ENCODE measurements around the gene RREB1. TPM values are rescaled to one million over a fixed set of nuclear protein-coding genes. Genes with fewer than 3 reads are reported as not detected.

The RREB1 gene
- polyA plus RNA-seq, 1 donor from 2014 or later = not detected

DNA sequence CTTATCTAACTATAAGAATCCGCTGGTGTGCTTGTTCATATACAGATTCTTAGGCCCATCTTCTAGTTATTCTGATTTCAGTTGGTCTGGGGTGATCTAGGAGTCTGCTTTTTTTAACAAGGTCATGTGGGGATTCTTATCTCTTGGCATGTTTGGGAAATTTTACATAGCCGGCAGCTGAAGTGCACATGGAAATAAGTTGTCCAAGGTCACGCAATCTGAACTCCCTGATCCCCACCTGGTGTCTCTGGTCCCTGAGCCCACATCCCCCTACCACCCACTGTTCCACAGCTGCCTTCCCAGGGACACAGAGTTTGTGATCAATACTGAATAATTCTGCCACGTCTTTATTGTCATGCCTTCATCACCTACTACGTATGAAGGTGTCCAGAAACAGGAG is 114.4 kb downstream of the RREB1 start:
- no peaks in the 10 kb centered on the region for H4K20me1 ChIP-seq (ENCODE audit: insufficient read depth)
- TF ChIP-seq, protein P1, sequence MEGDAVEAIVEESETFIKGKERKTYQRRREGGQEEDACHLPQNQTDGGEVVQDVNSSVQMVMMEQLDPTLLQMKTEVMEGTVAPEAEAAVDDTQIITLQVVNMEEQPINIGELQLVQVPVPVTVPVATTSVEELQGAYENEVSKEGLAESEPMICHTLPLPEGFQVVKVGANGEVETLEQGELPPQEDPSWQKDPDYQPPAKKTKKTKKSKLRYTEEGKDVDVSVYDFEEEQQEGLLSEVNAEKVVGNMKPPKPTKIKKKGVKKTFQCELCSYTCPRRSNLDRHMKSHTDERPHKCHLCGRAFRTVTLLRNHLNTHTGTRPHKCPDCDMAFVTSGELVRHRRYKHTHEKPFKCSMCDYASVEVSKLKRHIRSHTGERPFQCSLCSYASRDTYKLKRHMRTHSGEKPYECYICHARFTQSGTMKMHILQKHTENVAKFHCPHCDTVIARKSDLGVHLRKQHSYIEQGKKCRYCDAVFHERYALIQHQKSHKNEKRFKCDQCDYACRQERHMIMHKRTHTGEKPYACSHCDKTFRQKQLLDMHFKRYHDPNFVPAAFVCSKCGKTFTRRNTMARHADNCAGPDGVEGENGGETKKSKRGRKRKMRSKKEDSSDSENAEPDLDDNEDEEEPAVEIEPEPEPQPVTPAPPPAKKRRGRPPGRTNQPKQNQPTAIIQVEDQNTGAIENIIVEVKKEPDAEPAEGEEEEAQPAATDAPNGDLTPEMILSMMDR (IDR thresholded peaks at IDR 0.05; ENCODE audit: poor library complexity, severe bottlenecking) = no peak
- TF ChIP-seq RAD21 (conservative IDR thresholded peaks at IDR 0.05) = no peak
- no peak for TF ChIP-seq EP300 (conservative IDR thresholded peaks at IDR 0.05; ENCODE audit: poor library complexity, severe bottlenecking)
- TF ChIP-seq REST (IDR thresholded peaks at IDR 0.05; ENCODE audit: borderline replicate concordance) = no peak
- no peak for TF ChIP-seq MXI1 (conservative IDR thresholded peaks at IDR 0.05; ENCODE audit: poor library complexity, severe bottlenecking)
- TF ChIP-seq EZH2 (IDR thresholded peaks at IDR 0.05; ENCODE audit: borderline replicate concordance, insufficient read depth, low read length, poor library complexity, severe bottlenecking) = no peak
- no peak for TF ChIP-seq SMC3 (conservative IDR thresholded peaks at IDR 0.05; ENCODE audit: poor library complexity)
- no peak for TF ChIP-seq POLR2AphosphoS5 (IDR thresholded peaks at IDR 0.05)
- TF ChIP-seq TAF1 (IDR thresholded peaks at IDR 0.05; ENCODE audit: low read depth) = no peak

GRCh38 chr6:7224731-7225130 is 117.0 kb downstream of the RREB1 start:
- Histone ChIP-seq H3K9ac (ENCODE audit: low read length) (no peak overlapping the region), H3K79me2 (replicated peaks; ENCODE audit: insufficient read depth, low read length) (no peaks in the 10 kb centered on the region)

More for the DNA sequence above, 114.4 kb downstream of the RREB1 start:
- Histone ChIP-seq H3K36me3 (ENCODE audit: insufficient read depth, low read length) (no peaks in the 10 kb centered on the region), H3K4me3 (ENCODE audit: low read length) (no peak overlapping the region), H3K9me3 (ENCODE audit: low read length) (no peaks in the 10 kb centered on the region), H3K27ac (ENCODE audit: low read length) (no peak overlapping the region), H2AFZ (ENCODE audit: low read depth, low read length) (no peak overlapping the region), H3K79me2 (replicated peaks; ENCODE audit: insufficient read depth, low read length) (no peaks in the 10 kb centered on the region), H3K4me2 (ENCODE audit: low read length) (no peak overlapping the region), H3K27me3 (ENCODE audit: insufficient read depth, low read depth, low read length) (no peaks in the 10 kb centered on the region), H3F3A (ENCODE audit: insufficient read depth, low read length, poor library complexity, severe bottlenecking) (no peaks in the 10 kb centered on the region), H3K9me2 (ENCODE audit: insufficient read depth, low read length) (no peaks in the 10 kb centered on the region), H3K9ac (ENCODE audit: low read length) (no peak overlapping the region)

More at GRCh38 chr6:7224731-7225130, 117.0 kb downstream of the RREB1 start:
- no peak overlapping the region for H2AFZ ChIP-seq (ENCODE audit: low read depth, low read length)
- H3K4me2 ChIP-seq (ENCODE audit: low read length) = no peak overlapping the region
- H3K9me2 ChIP-seq (ENCODE audit: insufficient read depth, low read length) = no peaks in the 10 kb centered on the region
- H4K20me1 ChIP-seq (ENCODE audit: insufficient read depth) = no peaks in the 10 kb centered on the region
- no peaks in the 10 kb centered on the region for H3K9me3 ChIP-seq (ENCODE audit: low read length)
- H3K27ac ChIP-seq (ENCODE audit: low read length) = no peak overlapping the region
- TF ChIP-seq TAF1 (IDR thresholded peaks at IDR 0.05; ENCODE audit: low read depth) (no peak), EZH2 (IDR thresholded peaks at IDR 0.05; ENCODE audit: borderline replicate concordance, insufficient read depth, low read length, poor library complexity, severe bottlenecking) (no peak), REST (IDR thresholded peaks at IDR 0.05; ENCODE audit: borderline replicate concordance) (no peak), POLR2AphosphoS5 (IDR thresholded peaks at IDR 0.05) (no peak), EP300 (conservative IDR thresholded peaks at IDR 0.05; ENCODE audit: poor library complexity, severe bottlenecking) (no peak), RAD21 (conservative IDR thresholded peaks at IDR 0.05) (no peak), MXI1 (conservative IDR thresholded peaks at IDR 0.05; ENCODE audit: poor library complexity, severe bottlenecking) (no peak), SMC3 (conservative IDR thresholded peaks at IDR 0.05; ENCODE audit: poor library complexity) (no peak)
- TF ChIP-seq, protein P1 (IDR thresholded peaks at IDR 0.05; ENCODE audit: poor library complexity, severe bottlenecking) = no peak
- no peaks in the 10 kb centered on the region for H3K27me3 ChIP-seq (ENCODE audit: insufficient read depth, low read depth, low read length)
- H3F3A ChIP-seq (ENCODE audit: insufficient read depth, low read length, poor library complexity, severe bottlenecking) = no peaks in the 10 kb centered on the region
- no peaks in the 10 kb centered on the region for H3K36me3 ChIP-seq (ENCODE audit: insufficient read depth, low read length)
- H3K4me3 ChIP-seq (ENCODE audit: low read length) = no peak overlapping the region
